ENCODE data around the gene KRT78. TPM values are rescaled to one million over a fixed set of nuclear protein-coding genes. Genes with fewer than 3 reads are reported as not detected.

Gene KRT78
- polyA plus RNA-seq, 3 donors = not detected

GRCh38 chr12:52837413-52837741 lies 11.4 kb downstream of the KRT78 start:
- no peak for DNase-seq
- H3K4me3 Mint-ChIP-seq = no peak overlapping the region
- peaks cover 0 to 2% (median 0%) of the 10 kb centered on the region in 7 donors for H3K9me3 Mint-ChIP-seq
- no peaks in the 10 kb centered on the region for H3K36me3 Mint-ChIP-seq
- intact Hi-C loops (cut with micrococcal nuclease) = no loop called here
- WGBS (ENCODE audit: insufficient coverage) = 73% methylated on average over 2 of the region's 9 CpGs
- no peak overlapping the region for H3K4me2 ChIP-seq (replicated peaks; ENCODE audit: extremely low read depth, low read length, poor library complexity, severe bottlenecking)
- TF ChIP-seq CTCF (IDR thresholded peaks at IDR 0.05) = no peak
- no peak overlapping the region for H3K4me3 ChIP-seq (replicated peaks in 1 of 3; ENCODE audit: low read depth in 2 of 3, low read length in 3 of 3)
- no peaks in the 10 kb centered on the region for H3K36me3 ChIP-seq (replicated peaks in 1 of 2; ENCODE audit: control insufficient read depth in 1 of 2, insufficient read depth in 2 of 2, low read length in 2 of 2)
- no peak overlapping the region for H3K9ac ChIP-seq (ENCODE audit: insufficient read depth, low read length, poor library complexity, severe bottlenecking)
- no peaks in the 10 kb centered on the region for H4K20me1 ChIP-seq (ENCODE audit: insufficient read depth, low read length)
- H3K79me2 ChIP-seq (ENCODE audit: insufficient read depth, low read length) = no peaks in the 10 kb centered on the region
- H3K27ac Mint-ChIP-seq = no peak overlapping the region
- peaks cover 4 to 11% (median 6%) of the 10 kb centered on the region in 3 donors for H3K27me3 Mint-ChIP-seq (ENCODE audit: low read depth in 3 of 3)
- H3K4me1 Mint-ChIP-seq = peaks cover 9% of the 10 kb centered on the region
- no peaks in the 10 kb centered on the region for H3K4me1 ChIP-seq (ENCODE audit: control insufficient read depth in 1 of 2, insufficient read depth in 2 of 2, low read length in 2 of 2)
- no peaks in the 10 kb centered on the region for H3K27me3 ChIP-seq (ENCODE audit: control insufficient read depth in 2 of 2, insufficient read depth in 2 of 2, low read length in 2 of 2)
- H3K9me3 ChIP-seq (replicated peaks in 1 of 2; ENCODE audit: control insufficient read depth in 1 of 2, insufficient read depth in 1 of 2, low read length in 2 of 2) = no peaks in the 10 kb centered on the region
- H2AFZ ChIP-seq (ENCODE audit: insufficient read depth, low read depth, low read length, poor library complexity, severe bottlenecking) = no peak overlapping the region
- no peak overlapping the region for H3K27ac ChIP-seq (ENCODE audit: low read depth in 1 of 2, low read length in 2 of 2)

DNA sequence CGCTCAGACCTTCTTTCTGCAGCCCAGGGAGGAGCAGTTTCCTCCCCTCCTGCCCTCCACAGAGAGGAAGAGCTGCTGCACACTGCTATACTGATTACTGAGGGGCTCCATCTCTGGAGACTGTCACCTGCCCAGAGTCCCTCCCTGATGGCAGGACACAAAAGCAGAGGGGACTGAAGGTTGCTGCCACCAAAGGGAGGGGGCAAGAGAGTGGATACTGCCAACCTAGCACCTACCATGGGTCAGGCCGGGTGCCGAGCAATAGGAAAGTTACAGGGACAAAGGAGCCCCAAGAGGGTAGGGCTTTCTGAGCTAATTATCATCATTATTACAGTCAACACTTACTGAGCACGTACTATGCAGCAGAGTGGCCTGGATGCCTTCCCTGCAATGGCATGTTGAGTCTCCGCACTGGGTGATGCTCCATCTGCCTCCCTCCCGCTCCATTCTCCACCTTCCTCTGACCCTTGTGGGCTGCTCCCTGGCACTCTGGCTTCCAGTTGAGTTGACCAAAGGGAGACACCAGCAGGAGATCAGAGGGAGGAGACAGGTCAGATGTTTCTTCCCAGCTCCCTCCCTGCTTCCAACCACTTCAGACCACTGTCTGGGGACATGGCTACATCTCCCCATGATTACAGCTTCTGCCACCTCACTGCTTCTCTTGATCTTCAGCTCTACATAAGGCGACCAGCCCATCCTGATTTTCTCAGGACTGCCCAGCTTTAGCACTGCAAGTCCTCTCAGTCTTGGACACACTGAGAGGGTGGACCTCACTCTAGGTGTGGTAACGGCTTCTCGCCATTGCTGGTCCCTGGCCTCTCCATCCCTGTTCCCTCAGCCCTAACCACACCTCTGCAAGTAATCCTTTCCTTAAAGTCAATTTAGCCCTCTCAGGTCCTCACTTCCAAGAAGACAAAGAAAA lies 12.0 kb downstream of the KRT78 start:
- no peak overlapping the region for H3K27ac Mint-ChIP-seq

More for the DNA sequence above, 12.0 kb downstream of the KRT78 start:
- Mint-ChIP-seq H3K9me3 (peaks cover 0 to 2% (median 0%) of the 10 kb centered on the region in 7 donors), H3K4me1 (peaks cover 9% of the 10 kb centered on the region), H3K27me3 (ENCODE audit: low read depth in 3 of 3) (peaks cover 4 to 11% (median 8%) of the 10 kb centered on the region in 3 donors), H3K4me3 (no peak overlapping the region), H3K36me3 (no peaks in the 10 kb centered on the region)
- Histone ChIP-seq H2AFZ (ENCODE audit: insufficient read depth, low read depth, low read length, poor library complexity, severe bottlenecking) (no peak overlapping the region), H3K79me2 (ENCODE audit: insufficient read depth, low read length) (no peaks in the 10 kb centered on the region), H3K36me3 (replicated peaks in 1 of 2; ENCODE audit: control insufficient read depth in 1 of 2, insufficient read depth in 2 of 2, low read length in 2 of 2) (no peaks in the 10 kb centered on the region), H3K4me3 (replicated peaks in 1 of 3; ENCODE audit: low read depth in 2 of 3, low read length in 3 of 3) (no peak overlapping the region), H3K9me3 (replicated peaks in 1 of 2; ENCODE audit: control insufficient read depth in 1 of 2, insufficient read depth in 1 of 2, low read length in 2 of 2) (no peaks in the 10 kb centered on the region), H3K4me2 (replicated peaks; ENCODE audit: extremely low read depth, low read length, poor library complexity, severe bottlenecking) (no peak overlapping the region), H3K27ac (ENCODE audit: low read depth in 1 of 2, low read length in 2 of 2) (no peak overlapping the region), H4K20me1 (ENCODE audit: insufficient read depth, low read length) (no peaks in the 10 kb centered on the region), H3K4me1 (ENCODE audit: control insufficient read depth in 1 of 2, insufficient read depth in 2 of 2, low read length in 2 of 2) (no peaks in the 10 kb centered on the region), H3K9ac (ENCODE audit: insufficient read depth, low read length, poor library complexity, severe bottlenecking) (no peak overlapping the region), H3K27me3 (ENCODE audit: control insufficient read depth in 2 of 2, insufficient read depth in 2 of 2, low read length in 2 of 2) (no peaks in the 10 kb centered on the region)
- no peak for TF ChIP-seq CTCF (IDR thresholded peaks at IDR 0.05)
- no peak for DNase-seq
- WGBS (ENCODE audit: insufficient coverage) = 96% methylated on average over 4 of the region's 9 CpGs
- intact Hi-C loops (cut with micrococcal nuclease) = no loop called here

Measured in CD14-positive monocyte (primary cell).